Measurements from ENCODE around the gene ELMOD2. TPM values are rescaled to one million over a fixed set of nuclear protein-coding genes. Genes with fewer than 3 reads are reported as not detected.

The ELMOD2 gene
- total and polyA plus RNA-seq, 2 of the 13 experiments (the other 11 are each of a cell fraction or from before 2014, with no cell fraction given) = 10.2 to 38.1 TPM

DNA sequence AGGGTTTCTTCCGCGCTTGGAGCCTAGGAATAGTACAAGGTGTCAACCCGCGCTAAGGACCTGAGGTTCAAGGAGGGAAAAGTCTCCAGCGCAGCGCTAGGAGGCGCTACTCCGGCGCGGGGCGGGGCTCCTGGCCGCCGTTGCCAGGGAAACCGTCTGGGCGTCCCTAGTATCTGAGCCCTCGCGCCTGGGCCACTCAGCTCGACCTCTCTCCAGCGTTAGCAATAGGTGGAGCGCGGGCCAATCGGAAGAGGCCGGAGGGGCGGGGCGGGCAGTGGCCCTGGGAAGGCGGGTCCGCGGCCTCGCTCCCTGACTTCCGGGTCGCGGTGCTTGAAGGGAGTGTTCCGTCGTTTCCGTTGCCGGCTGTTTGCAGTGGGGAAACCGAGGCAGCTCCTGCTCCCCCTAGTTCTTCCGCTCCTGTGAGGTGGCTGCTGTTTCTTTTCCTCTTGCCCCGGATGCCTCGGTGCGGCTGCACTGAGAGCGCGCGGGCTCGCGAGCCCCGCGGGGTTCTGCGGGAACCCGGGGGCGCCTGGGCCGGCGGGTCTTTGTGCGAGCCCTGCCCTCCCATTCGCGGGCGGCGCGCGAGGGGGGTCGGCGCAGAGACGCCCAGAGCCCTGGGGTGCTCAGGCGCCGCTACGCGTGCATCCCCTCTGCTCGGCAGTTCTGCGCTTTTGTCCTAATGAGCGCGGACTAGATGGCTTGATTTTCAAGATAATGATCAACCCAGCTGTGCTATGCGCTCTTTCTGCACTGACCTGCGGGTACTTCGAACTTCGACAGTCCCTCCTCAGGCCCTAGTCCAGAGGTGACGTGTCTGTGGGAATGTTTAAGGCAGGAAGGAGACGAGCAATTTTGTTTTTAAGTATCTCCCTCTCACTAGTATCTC is at the start of gene ELMOD2 (continued):
- peak; percentile 84; the same call in 1 of the 2 replicates for TF ChIP-seq ZNF607 (CRISPR knock-in tag; IDR thresholded peaks at IDR 0.05; ENCODE audit: borderline replicate concordance)
- peak; percentile 96 for TF ChIP-seq CTCF (CRISPR knock-in tag; IDR thresholded peaks at IDR 0.05)
- TF ChIP-seq ZBTB1 (CRISPR knock-in tag; IDR thresholded peaks at IDR 0.05; ENCODE audit: borderline replicate concordance) = no peak
- no peak for TF ChIP-seq ZNF713 (CRISPR knock-in tag; IDR thresholded peaks at IDR 0.05)
- no peak for TF ChIP-seq ZEB1 (IDR thresholded peaks at IDR 0.05; ENCODE audit: insufficient replicate concordance, low read depth)
- TF ChIP-seq AHDC1 (CRISPR knock-in tag; IDR thresholded peaks at IDR 0.05; ENCODE audit: borderline replicate concordance) = peak; percentile 57; the same call in 1 of the 2 replicates
- TF ChIP-seq, protein P1, sequence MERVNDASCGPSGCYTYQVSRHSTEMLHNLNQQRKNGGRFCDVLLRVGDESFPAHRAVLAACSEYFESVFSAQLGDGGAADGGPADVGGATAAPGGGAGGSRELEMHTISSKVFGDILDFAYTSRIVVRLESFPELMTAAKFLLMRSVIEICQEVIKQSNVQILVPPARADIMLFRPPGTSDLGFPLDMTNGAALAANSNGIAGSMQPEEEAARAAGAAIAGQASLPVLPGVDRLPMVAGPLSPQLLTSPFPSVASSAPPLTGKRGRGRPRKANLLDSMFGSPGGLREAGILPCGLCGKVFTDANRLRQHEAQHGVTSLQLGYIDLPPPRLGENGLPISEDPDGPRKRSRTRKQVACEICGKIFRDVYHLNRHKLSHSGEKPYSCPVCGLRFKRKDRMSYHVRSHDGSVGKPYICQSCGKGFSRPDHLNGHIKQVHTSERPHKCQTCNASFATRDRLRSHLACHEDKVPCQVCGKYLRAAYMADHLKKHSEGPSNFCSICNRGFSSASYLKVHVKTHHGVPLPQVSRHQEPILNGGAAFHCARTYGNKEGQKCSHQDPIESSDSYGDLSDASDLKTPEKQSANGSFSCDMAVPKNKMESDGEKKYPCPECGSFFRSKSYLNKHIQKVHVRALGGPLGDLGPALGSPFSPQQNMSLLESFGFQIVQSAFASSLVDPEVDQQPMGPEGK (CRISPR knock-in tag; IDR thresholded peaks at IDR 0.05) = peak; percentile 54
- no peak for TF ChIP-seq ZNF747 (CRISPR knock-in tag; IDR thresholded peaks at IDR 0.05; ENCODE audit: borderline replicate concordance)
- TF ChIP-seq ESRRA (CRISPR knock-in tag; IDR thresholded peaks at IDR 0.05; ENCODE audit: low read depth) = no peak
- TF ChIP-seq PLRG1 (conservative IDR thresholded peaks at IDR 0.05) = no peak
- TF ChIP-seq NFRKB (IDR thresholded peaks at IDR 0.05) = no peak
- TF ChIP-seq, protein P2, sequence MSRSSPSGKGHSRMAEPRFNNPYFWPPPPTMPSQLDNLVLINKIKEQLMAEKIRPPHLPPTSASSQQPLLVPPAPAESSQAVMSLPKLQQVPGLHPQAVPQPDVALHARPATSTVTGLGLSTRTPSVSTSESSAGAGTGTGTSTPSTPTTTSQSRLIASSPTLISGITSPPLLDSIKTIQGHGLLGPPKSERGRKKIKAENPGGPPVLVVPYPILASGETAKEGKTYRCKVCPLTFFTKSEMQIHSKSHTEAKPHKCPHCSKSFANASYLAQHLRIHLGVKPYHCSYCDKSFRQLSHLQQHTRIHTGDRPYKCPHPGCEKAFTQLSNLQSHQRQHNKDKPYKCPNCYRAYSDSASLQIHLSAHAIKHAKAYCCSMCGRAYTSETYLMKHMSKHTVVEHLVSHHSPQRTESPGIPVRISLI (CRISPR knock-in tag; IDR thresholded peaks at IDR 0.05; ENCODE audit: borderline replicate concordance) = no peak
- TF ChIP-seq ZFP1 (CRISPR knock-in tag; IDR thresholded peaks at IDR 0.05) = no peak; the same call in 1 of the 2 replicates
- 0 out of 2 replicates have a peak, but pooled peaks have one; percentile 2 for TF ChIP-seq STAT5B (CRISPR knock-in tag; IDR thresholded peaks at IDR 0.05)
- TF ChIP-seq ZNF550 (CRISPR knock-in tag; IDR thresholded peaks at IDR 0.05; ENCODE audit: borderline replicate concordance) = no peak
- no peak; the same call in 1 of the 2 replicates for TF ChIP-seq MEIS1 (CRISPR knock-in tag; IDR thresholded peaks at IDR 0.05; ENCODE audit: borderline replicate concordance)
- TF ChIP-seq CHCHD3 (CRISPR knock-in tag; IDR thresholded peaks at IDR 0.05) = no peak
- no peak for TF ChIP-seq FOXK2 (IDR thresholded peaks at IDR 0.05)
- TF ChIP-seq YEATS4 (CRISPR knock-in tag; IDR thresholded peaks at IDR 0.05; ENCODE audit: borderline replicate concordance) = peak; percentile 87
